Endothelial cell of umbilical vein (primary cell): Measurements from ENCODE around the gene MAPRE2.

Experiments
- EZH2 ChIP-seq: IDR thresholded peaks from 2 replicates; pipeline ENCODE4 v1.6.1; 2012; ENCODE audit warnings: borderline replicate concordance, low read depth, mild to moderate bottlenecking, moderate library complexity, low read length, inconsistent platforms; ENCODE audit not compliant: severe bottlenecking
- FOS ChIP-seq: IDR thresholded peaks from 2 replicates; pipeline ENCODE4 v1.6.1; 2011; ENCODE audit warnings: mild to moderate bottlenecking, low read length, moderate library complexity, borderline replicate concordance; ENCODE audit not compliant: insufficient read depth
- GATA2 ChIP-seq: IDR thresholded peaks from 2 replicates; pipeline ENCODE4 v1.7.0; 2011; ENCODE audit warnings: low read depth, mild to moderate bottlenecking, moderate library complexity, mixed read lengths, low read length; ENCODE audit not compliant: insufficient read length, insufficient read depth
- JUN ChIP-seq: IDR thresholded peaks from 2 replicates; pipeline ENCODE4 v1.6.1; 2011; ENCODE audit warnings: borderline replicate concordance, low read depth; ENCODE audit not compliant: insufficient read length, insufficient read depth
- MAX ChIP-seq: IDR thresholded peaks from 2 replicates; pipeline ENCODE4 v1.6.1; 2011; ENCODE audit not compliant: insufficient read depth, insufficient read length
- MYC ChIP-seq: IDR thresholded peaks from one replicate; pipeline ENCODE4 v1.6.1; 2011; ENCODE audit warnings: mild to moderate bottlenecking, low read depth, low read length
- POLR2A ChIP-seq: IDR thresholded peaks from 2 replicates; pipeline ENCODE4 v1.6.1; 2012; ENCODE audit warnings: low read depth, mild to moderate bottlenecking, control low read depth, low read length
- POLR2AphosphoS5 ChIP-seq: IDR thresholded peaks from 2 replicates; pipeline ENCODE4 v1.6.1; 2012; ENCODE audit warnings: low read depth, mild to moderate bottlenecking, control low read depth, low read length, moderate library complexity; ENCODE audit not compliant: insufficient read depth
- TF ChIP-seq, protein P1 (sequence below), 2 donors: IDR thresholded peaks; 1 replicate in 1 of 2; 2 replicates in 1 of 2; pipeline ENCODE4 v1.5.1; 2011; ENCODE audit warnings: low read length in 2 of 2, mild to moderate bottlenecking in 2 of 2, moderate library complexity in 2 of 2, control low read depth in 1 of 2, inconsistent platforms in 1 of 2, low read depth in 1 of 2; ENCODE audit not compliant: insufficient read depth in 1 of 2; ENCODE audit errors: extremely low read depth in 1 of 2

DNA sequence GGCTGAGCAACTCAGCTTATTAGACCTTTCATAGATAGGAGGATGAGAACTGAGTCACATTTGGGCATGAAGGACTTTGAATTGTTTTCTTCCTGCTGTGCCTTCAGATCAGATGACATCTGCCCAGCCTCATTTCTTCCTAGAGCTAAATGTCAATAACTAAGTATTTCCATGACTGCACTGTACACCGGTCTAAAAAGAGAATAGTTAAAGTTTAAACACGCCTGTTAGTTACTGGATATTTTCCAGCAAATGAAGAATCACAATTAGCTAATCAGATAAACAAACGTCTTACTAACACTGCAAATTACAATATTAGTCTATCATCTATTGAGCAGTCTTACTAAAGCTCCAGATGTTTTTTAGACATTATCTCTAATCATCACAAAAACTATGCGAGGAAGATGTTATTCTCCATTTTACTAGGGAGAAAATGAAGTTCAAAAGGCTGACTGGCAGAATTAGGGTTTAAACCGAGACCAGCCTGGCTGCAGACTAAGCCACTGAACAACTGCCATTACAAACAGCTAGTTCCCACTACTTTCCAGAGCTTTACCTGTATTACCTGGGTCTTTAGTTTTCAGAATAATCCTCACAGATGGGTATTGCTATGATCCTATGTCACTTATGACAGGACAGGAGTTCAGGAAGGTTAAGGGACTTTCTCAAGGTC, 130.2 kb downstream of the MAPRE2 start:
- TF ChIP-seq, protein P1, sequence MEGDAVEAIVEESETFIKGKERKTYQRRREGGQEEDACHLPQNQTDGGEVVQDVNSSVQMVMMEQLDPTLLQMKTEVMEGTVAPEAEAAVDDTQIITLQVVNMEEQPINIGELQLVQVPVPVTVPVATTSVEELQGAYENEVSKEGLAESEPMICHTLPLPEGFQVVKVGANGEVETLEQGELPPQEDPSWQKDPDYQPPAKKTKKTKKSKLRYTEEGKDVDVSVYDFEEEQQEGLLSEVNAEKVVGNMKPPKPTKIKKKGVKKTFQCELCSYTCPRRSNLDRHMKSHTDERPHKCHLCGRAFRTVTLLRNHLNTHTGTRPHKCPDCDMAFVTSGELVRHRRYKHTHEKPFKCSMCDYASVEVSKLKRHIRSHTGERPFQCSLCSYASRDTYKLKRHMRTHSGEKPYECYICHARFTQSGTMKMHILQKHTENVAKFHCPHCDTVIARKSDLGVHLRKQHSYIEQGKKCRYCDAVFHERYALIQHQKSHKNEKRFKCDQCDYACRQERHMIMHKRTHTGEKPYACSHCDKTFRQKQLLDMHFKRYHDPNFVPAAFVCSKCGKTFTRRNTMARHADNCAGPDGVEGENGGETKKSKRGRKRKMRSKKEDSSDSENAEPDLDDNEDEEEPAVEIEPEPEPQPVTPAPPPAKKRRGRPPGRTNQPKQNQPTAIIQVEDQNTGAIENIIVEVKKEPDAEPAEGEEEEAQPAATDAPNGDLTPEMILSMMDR (IDR thresholded peaks at IDR 0.05; ENCODE audit: extremely low read depth in 1 of 2, insufficient read depth in 1 of 2, low read depth in 1 of 2, low read length in 2 of 2), result no peak
- no peak for TF ChIP-seq MAX
- TF ChIP-seq POLR2A, result no peak
- no peak for TF ChIP-seq EZH2
- TF ChIP-seq JUN, result no peak
- TF ChIP-seq GATA2, result no peak
- TF ChIP-seq POLR2AphosphoS5, result no peak
- TF ChIP-seq FOS, result no peak
- no peak for TF ChIP-seq MYC
